Right ventricle myocardium superior (tissue), 1 donor: Measurements from ENCODE around the gene SLC11A2. TPM values are rescaled to one million over a fixed set of nuclear protein-coding genes. Genes with fewer than 3 reads are reported as not detected.
"Not testable (repeated sequence)": the region's sequence is repeated elsewhere in the genome, so short reads cannot be mapped to it uniquely, and the experiment has no call there.

Experiments used
- ATAC-seq: fragments of 200-7000 bp; cut with Tn5 transposase; one replicate; pipeline ENCODE4 v1.9.1; 2020; ENCODE audit warnings: mild to moderate bottlenecking; ENCODE audit not compliant: poor library complexity
- DNase-seq: peaks from one replicate; pipeline ENCODE4 v3.0.0-alpha.2; 2020
- intact Hi-C: fragments of 100-400 bp; cut with DNase I; formaldehyde crosslinking; loops from one replicate; pipeline ENCODE4 v1.11.2; 2022
- total RNA-seq: library from RNA; stranded (reverse); fragmentation: NEBNext Ultra II Directional; extraction: Animal tissue kit (Norgen Biotek cat#: 25700); gene quantifications from one replicate; pipeline ENCODE4 v1.2.1, GENCODE V29; 2021
- donor health status: DM: no; HTN: yes; CAD: no; lungs with severe emphysema.

SLC11A2 gene
- total RNA-seq, 1 donor from 2014 or later = 23.7 TPM

- ATAC-seq (no peak), DNase-seq (no peak)
- intact Hi-C loops = no loop called here
These were observed 64.5 kb downstream of the SLC11A2 start for GRCh38 chr12:50961708-50962107.

- ATAC-seq = no peak
- intact Hi-C loops = no loop called here
- DNase-seq = no peak
These were observed 66.1 kb downstream of the SLC11A2 start for GRCh38 chr12:50960130-50960529.

- ATAC-seq (no peak), DNase-seq (no peak)
- intact Hi-C loops = no loop called here
These were observed 70.5 kb downstream of the SLC11A2 start for GRCh38 chr12:50955697-50956096.

GRCh38 chr12:50955288-50955687, 70.9 kb downstream of the SLC11A2 start:
- no peak for DNase-seq
- intact Hi-C loops = no loop called here
- no peak for ATAC-seq

- intact Hi-C loops, ATAC-seq, DNase-seq: not testable (repeated sequence)
These were observed 71.4 kb downstream of the SLC11A2 start for GRCh38 chr12:50954789-50955188.

DNA sequence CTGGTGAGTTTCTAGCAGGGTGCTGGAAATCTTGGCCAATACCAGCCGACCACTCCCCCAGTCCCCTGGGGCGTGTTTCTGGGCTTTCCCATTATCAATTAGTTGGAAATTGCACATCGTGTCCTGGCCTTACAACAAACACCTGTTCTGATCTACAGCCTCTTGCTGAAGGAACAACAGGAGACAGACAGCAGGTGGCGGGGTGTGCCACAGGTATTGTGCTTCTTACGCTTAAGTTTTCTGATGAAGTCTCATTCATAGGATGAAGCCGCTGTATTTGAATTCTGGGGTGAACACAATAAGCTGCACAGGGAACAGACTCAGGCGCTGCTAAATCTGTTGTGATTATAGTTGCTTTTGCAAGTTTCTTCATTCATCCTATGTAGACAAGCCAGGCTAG, 73.1 kb downstream of the SLC11A2 start:
- DNase-seq (no peak), ATAC-seq (no peak)
- intact Hi-C loops = no loop called here

GRCh38 chr12:50952510-50952909, 73.7 kb downstream of the SLC11A2 start, which contains the start of gene HIGD1C:
Gene HIGD1C, plus strand, starts transcription at chr12:50952544. Its CDS starts 1,455 bp downstream, at chr12:50953999.
- DNase-seq (no peak), ATAC-seq (no peak)
- intact Hi-C loops = no loop called here

DNA sequence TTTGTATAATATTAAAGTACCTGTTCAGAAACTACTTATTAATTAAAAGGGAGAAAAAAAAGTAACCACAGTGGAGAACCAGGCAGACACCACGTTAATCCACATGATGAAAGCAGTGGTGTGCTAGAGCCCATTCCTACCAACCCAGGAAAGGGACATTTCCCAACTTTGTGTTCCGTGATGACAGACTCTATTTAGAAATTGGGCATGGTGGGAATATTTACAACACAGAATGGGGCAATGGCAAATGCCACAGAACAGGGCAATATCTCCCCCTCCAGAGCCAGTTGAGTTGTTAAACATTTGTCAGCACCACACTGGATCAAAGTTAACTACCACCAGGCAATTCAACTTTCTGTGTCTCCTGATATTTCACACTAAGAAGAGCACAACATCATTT, 75.1 kb downstream of the SLC11A2 start:
- no peak for ATAC-seq
- intact Hi-C loops = no loop called here

GRCh38 chr12:50949801-50950302, 76.3 kb downstream of the SLC11A2 start:
- intact Hi-C loops = no loop called here
- DNase-seq (no peak), ATAC-seq (no peak)

More for the DNA sequence above, 75.1 kb downstream of the SLC11A2 start:
- DNase-seq = no peak

DNA sequence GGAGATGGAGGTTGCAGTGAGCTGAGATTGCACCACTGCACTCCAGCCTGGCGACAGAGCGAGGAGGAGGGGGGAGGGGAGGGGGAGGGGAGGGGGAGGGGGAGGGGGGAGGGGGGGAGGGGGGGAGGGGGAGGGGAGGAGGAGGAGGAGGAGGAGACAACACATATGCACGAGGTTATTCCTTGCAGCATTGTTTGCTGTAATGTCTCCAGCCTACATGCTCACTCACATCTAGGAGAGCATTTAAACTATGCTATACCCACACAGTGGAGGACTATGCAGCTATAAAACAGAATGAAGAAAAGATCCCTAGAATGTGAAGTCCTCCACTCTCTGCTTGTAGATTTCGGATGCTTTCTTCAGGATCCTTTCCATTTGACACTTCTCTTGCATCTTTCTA, 77.4 kb downstream of the SLC11A2 start:
- ATAC-seq (no peak), DNase-seq (no peak)
- intact Hi-C loops = no loop called here

- intact Hi-C loops = no loop called here
- ATAC-seq = no peak
- DNase-seq = no peak
These were observed 78.1 kb downstream of the SLC11A2 start for GRCh38 chr12:50947933-50948626.

- intact Hi-C loops = no loop called here
- ATAC-seq = no peak
- no peak for DNase-seq
These were observed 88.5 kb downstream of the SLC11A2 start for GRCh38 chr12:50937653-50938052.

DNA sequence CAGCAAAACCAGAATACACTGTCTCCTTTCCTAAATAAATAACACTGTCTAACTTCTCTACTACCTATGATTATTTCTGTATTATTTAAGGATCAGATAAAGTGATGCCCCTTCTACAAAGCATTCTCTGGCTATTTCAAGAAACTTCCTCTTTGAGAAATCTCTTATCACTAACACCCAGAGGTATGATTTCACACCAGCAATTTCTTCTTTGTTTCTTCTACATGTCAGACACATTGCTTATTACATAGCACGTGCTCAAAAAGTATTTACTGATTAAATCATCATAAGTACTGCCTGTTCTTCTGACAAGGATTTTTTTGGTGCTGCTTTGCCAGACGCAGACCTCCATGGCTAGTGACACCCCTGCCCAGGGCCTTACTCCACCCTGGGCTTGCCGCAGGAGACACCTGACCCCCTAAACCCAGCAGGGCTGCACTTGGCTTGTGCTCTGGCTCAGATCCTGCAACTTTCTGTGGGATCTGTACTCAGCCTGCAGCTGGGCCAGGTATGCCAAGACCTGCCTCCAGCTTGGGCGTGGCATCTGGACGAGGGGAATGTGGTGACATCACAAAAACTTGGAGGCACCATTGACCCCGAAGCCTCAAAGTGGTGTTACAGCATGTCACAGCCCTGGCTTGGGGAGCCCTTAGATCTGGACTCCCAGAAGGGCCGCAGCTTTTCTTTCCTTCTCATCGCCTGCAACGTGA, 89.2 kb downstream of the SLC11A2 start:
- ATAC-seq = no peak
- intact Hi-C loops = no loop called here

DNA sequence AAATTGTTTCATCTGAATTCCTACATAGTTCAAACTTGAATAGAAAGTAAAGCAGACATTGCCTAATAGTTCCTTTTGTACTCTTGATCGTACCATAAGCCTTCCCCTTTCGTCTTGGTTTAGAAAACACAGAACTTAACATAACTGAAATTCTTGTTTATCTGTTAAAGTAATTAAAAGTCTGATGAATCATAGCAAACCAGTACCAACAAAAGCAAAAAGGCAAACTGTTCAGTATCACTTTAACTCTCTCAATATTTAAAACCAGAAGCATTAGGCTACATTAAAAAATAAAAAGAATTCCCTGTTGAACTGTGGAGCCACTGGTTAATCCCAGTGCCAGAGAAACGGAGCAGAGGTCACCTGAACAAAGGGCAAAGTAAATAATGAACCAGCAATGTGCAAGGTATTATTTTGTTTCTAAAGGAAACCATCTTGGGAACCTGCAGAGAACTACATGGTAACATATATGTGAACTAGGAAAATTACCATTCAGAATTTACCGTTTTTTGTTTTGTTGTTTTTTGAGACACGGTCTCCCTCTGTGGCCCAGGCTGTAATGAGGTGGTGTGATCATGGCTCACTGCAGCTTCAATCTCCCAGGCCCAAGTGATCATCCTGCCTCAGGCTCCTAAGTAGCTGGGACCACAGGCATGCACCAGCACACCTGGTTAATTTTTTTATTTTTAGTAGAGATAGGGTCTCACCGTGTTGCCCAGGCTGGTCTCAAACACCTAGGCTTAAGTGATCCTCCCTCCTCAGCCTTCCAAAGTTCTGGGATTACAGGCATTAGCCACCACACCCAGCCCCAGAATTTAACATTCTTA, 91.0 kb downstream of the SLC11A2 start:
- no peak for DNase-seq
- intact Hi-C loops = no loop called here
- ATAC-seq = peak; percentile 63

More for the DNA sequence above, 89.2 kb downstream of the SLC11A2 start:
- DNase-seq = no peak

GRCh38 chr12:50934371-50934851, 91.8 kb downstream of the SLC11A2 start:
- intact Hi-C loops = no loop called here
- ATAC-seq = peak; percentile 56
- no peak for DNase-seq

DNA sequence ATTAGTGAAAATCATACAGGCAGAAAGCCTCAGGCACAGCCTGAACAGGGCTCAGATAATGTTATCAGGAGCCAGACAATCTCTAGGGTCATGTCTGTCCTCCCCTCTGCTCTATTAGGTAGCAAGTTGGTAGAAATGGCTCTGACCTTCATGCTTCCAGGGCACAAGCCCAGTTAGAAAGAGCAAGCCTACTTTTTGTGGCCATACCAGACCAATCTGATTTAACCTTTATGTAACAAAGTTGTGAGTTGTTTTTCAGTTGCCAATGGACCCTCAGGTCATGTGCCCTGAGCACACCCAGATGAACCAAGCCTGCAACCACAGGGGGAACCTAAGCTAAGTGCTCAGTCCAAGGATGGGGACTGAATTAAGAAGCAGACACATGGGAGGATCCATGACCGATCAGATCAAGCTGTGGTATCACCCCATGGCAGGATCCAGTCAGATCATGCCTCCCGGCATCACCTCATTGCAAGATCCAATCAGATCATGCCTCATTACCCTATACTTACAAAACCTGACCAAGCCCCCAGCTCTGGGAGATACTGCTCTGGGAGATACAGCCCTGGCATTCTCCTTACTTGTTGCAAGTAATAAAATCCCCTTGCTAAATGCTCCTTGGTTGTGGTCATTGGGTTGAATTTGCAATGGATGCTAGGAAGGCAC, 92.6 kb downstream of the SLC11A2 start:
- intact Hi-C loops = no loop called here
- ATAC-seq = peak; percentile 19
- DNase-seq = no peak

DNA sequence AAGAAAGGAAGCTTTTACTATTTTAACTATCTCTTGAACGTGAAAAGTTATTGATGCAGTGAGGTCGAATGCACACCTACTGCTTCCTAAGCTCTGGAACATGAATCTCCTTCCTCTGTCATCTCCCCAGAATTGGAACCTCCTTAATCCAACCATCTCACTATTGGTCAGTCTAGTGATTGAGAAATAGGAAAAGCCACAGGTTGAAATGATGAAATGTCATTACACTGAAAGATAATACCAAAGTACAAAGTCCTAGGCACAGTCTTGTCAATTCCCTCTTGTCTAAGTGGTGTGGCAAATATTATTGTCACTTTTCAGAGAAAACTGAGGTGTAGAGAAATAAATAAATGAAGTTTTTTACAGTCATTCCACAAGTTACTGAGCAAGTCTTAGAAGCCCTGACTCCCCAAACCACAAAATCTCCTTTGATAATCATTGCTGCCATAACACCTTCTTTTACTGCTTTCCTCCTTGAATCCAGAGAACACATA, 93.3 kb downstream of the SLC11A2 start:
- intact Hi-C loops = no loop called here
- no peak for ATAC-seq
- no peak for DNase-seq

DNA sequence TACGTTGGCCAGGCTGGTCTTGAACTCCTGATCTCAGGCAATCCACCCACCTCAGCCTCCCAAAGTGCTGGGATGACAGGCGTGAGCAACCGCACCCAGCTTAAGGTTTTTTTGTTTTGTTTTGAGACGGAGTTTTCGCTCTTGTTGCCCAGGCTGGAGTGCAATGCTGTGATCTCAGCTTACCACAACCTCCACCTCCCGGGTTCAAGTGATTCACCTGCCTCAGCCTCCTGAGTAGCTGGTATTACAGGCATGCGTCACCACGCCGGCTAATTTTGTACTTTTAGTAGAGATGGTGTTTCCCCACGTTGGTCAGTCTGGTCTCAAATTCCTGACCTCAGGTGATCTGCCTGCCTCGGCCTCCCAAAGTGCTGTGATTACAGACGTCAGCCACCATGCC, 95.7 kb downstream of the SLC11A2 start:
- intact Hi-C loops, DNase-seq, ATAC-seq: not testable (repeated sequence)
